ENCODE measurements around the gene DAGLA.

- TF ChIP-seq CTCF (IDR thresholded peaks at IDR 0.05) (no peak), POLR2A (IDR thresholded peaks at IDR 0.05) (no peak)
Measured at GRCh38 chr11:61762798-61763197, 82.6 kb downstream of the DAGLA start.
